HG03342 (cell line): ENCODE measurements around the gene RHOG.
"Not testable (repeated sequence)": the region's sequence is repeated elsewhere in the genome, so short reads cannot be mapped to it uniquely, and the experiment has no call there.

ENCODE experiments used
- ATAC-seq: cut with Tn5 transposase; IDR thresholded peaks from one replicate; pipeline ENCODE4 v1.9.1; 2021; ENCODE audit warnings: mild to moderate bottlenecking, moderate library complexity; ENCODE audit not compliant: unreplicated experiment

The RHOG gene

DNA sequence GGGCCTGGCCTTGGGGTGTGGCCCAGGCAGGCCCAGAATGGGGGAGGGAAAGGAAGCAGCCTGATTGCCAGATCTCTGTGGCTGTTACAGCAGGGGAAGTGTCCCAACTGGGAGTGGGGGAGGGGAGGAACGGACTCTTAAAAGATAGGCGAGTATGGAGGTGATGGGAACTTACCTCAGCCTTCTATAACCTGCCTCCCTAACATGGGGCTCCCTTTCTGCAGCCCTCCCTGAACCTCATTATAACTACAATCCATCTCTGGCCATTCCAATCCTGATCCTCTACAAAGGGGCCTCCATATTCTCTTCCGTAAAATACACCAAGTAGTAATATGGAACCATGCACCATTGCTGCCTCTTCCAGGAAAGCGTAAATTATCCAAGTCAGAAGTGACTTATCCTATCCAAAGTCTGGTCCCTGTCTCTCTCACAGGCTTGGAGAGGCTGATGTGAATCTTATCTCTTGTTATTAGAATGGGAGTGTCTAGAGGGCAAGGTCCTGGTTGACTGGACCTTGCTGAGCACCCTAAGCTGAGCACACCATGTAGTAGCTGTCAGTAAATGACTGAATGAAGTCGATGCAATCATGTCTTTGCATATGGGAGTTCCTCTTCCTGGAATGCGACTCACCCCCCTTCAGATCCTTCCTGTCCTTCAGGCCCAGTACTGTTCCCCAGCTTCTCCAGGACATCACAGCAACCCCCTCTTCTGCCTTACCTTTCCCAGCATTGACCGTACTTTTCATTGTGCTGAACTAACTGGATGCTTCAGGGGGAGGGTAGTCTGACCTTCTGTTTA, 5.9 kb downstream of the RHOG start:
- no peak for ATAC-seq

GRCh38 chr11:3834349-3834663, 6.5 kb downstream of the RHOG start:
- no peak for ATAC-seq

DNA sequence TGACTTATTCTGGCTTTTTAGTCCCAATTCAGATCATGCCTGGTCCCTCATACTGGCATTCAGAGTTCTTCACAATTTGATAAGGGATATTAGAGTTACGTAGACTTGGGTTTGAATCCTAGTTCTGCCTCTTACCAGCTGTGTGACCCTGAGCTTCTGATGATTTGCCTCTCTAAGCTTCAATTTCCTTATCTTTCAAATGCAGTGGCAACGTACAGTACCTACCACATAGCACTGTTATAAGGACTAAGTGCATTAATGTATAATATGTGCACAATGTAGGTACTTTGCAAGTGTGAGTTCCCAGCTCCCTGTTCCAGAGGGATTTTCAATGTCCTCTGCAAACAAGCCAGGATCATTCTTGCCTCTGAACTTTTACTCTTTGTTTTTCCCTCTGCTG, 7.3 kb downstream of the RHOG start:
- no peak for ATAC-seq

GRCh38 chr11:3832816-3833215, 7.9 kb downstream of the RHOG start:
- ATAC-seq = no peak

DNA sequence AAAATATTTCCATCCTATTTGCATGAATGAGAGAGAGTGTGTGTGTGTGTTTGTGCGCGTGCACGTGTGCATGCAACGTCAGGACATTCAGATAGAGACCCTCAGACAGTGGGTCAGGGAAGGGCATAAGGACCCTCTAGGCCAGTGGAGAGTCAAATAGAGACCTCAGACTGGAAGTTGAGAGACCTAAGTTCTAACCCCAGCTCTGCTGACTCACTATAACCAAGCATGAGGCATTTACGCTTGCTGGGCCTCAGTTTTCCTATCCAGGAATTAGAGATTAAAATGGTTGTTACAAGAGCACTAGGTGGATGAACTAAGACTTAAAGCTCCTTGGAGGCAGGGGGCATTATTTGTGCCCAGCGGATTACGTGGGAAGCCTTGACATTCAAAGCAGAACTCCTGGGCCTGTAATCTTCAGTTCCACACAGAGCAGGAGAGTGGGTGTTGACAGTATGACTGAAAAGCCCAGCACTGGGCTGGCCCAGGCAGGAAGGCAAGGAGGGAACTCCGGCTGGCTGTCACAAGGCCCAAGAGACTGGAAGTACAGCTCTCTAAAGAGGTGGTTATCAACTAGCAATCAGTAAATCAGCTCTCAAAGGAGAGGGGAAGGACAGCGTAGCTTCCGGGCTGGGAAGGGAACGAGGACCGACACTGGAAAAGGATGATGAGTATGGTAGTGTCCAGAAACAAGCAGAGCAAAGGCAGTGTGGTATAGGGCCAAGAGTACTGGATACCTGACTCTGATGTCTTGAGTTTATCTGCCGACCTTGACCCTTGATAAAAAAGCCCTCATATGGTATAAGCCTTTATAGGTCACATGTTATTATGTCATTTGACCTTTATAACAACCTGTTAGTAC, 9.2 kb downstream of the RHOG start:
- no peak for ATAC-seq

GRCh38 chr11:3830730-3831129, 10.0 kb downstream of the RHOG start:
- no peak for ATAC-seq

- ATAC-seq = no peak
These were observed 10.7 kb downstream of the RHOG start for GRCh38 chr11:3830088-3830487.

- no peak for ATAC-seq
These were observed 13.1 kb downstream of the RHOG start for GRCh38 chr11:3827434-3828186.

- no peak for ATAC-seq
These were observed 14.0 kb downstream of the RHOG start for GRCh38 chr11:3826721-3827120.

- ATAC-seq = no peak
These were observed 15.1 kb downstream of the RHOG start for GRCh38 chr11:3825473-3826154.

DNA sequence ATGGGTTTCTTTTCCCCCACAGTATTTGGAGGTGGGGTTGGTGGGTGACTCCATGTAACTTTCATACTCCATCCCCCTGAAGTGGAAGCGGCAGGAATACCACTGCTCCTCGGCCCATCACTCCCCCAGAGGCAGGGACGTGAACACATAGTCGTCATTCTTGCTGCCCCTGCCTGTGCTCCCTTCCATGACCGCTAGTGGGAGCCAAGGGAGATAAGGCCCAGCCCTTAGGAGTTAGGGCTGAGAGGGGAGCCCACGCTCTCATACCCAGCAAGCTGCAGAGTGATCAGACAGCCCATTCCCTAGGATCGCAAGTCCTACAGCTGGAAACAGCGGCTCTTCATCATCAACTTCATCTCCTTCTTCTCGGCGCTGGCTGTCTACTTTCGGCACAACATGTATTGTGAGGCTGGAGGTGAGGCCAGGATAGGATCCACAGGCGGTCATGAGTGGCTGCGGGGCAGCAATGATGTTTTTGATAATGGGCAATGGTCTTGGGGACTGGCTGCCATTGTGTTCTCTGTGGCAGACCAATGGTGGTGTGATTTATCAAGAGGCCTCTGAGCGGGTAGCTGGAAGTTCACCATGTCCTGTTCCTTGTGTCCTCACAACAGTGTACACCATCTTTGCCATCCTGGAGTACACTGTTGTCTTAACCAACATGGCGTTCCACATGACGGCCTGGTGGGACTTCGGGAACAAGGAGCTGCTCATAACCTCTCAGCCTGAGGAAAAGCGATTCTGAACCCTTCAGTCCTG, 15.9 kb downstream of the RHOG start:
- peak; percentile 88 for ATAC-seq

DNA sequence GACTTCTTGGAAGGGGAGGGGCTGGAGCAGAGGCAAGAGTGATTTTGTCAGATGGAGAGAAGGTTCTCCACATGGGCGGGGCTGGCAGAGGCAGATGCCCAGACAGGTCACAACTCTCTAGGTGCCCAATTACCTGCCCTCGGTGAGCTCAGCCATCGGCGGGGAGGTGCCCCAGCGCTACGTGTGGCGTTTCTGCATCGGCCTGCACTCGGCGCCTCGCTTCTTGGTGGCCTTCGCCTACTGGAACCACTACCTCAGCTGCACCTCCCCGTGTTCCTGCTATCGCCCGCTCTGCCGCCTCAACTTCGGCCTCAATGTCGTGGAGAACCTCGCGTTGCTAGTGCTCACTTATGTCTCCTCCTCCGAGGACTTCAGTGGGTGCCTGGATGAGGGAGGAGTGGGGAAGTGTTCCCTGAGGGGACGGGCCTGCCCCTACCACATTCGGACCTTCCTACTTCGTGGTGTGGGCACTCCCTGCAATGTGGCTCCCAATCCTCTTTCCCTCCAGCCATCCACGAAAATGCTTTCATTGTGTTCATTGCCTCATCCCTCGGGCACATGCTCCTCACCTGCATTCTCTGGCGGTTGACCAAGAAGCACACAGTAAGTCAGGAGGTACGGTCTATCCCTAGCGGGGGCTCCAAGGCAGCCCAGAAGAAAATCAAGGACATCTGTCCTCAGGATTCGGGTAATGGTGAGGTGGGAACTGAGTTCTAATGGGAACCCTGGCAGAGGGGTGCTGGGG, 16.8 kb downstream of the RHOG start:
- ATAC-seq = no peak

DNA sequence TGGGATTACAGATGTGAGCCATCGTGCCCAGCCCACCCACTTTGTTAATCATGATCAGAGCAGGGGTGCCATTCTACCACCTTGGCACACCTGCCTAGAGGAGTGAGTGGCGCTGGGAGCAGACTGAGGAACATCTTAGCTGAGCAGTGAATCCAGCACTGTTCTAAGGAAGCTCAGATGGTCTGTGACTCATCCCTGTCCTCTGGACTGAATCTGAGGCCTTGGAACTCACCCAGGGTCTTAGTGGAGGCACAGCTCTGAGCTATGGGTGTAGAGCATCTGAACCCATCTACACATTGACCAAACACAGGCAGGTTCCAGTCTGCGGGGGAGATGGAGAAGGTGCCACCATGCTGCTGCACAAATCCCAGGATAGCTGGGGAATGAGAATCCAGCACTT, 17.5 kb downstream of the RHOG start:
- no peak for ATAC-seq

- ATAC-seq = no peak
These were observed 18.4 kb downstream of the RHOG start for GRCh38 chr11:3822312-3822711.

DNA sequence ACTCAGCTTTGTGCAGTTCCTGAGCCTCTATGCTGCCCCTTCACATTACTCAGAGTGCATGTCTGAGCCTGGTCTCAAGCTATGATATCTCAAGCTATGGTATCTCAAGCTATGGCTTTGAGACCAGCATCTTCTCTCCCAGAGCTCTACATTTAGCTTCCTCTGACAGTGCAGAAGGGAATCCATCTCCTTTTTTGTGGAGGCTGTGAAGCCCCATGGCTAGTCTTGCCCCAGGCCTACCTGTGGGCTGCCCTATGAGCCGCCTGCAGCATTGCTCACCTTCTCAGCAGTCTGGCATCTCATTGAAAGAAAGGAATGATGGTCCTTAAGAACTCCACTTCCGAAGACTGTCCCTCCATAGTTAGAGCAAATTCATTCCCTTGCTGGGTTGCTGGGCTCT, 19.8 kb downstream of the RHOG start:
- ATAC-seq = no peak

DNA sequence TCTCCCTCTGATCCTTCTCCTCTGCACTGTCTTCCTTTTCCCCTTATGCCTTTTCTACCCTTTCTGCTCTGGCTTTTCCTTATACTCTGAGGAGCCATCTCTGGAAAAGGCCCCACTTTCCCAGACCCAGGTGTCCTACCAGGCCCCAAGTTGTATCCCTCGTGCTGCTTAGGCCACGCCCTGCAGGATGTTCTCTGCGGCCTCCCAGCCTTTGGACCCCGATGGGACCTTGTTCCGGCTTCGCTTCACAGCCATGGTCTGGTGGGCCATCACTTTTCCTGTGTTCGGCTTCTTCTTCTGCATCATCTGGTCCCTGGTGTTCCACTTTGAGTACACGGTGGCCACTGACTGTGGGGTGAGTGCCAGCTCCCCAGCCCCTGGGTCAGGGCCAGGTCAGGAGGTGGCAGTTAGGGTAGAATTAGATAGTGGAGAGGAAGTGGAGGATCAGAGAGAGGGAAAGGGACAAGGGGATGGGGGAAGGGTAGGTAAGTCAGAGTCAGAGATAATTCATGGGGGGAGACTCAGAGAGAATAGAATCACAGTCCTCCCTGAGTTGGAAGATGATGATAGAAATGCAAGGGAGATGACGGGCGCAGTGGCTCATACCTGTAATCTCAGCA, 23.5 kb downstream of the RHOG start:
- ATAC-seq = no peak

DNA sequence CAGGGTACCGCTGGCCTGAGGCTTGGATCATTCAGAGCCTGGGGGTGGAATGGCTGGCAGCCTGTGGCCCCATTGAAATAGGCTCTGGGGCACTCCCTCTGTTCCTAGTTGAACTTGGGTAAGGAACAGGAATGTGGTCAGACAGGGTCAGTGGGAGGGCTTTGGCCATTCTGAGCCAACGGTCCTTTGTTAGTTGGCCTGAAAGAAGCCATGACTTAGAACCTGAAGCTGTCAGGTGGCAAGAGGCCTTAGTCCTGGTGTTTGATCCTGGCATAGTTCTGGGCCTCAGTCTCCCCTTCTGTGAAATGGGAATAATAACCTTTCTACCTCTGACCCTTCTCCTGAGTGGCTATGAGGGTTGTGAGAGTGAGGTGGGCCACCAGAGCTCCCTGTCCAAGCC, 24.1 kb downstream of the RHOG start:
- no peak for ATAC-seq

DNA sequence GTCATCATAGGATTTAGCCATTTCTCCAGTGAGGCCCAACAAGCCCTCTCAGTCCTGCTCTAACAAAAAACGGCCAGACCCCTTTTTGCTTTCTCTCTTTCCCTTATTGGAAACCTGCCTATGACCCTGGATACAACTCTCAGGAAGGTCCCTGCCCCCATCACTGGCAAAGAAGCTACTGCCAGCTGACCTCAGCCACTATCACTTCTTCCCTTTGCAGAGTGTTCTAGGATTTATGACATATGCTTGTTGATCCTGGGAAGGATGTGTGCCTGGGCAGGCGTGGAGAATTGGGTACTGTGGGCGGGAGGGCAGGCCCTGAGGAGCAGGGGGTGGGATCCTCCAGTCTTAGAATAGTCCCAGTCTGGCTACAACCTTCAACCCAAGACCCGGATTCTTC, 24.9 kb downstream of the RHOG start:
- no peak for ATAC-seq

DNA sequence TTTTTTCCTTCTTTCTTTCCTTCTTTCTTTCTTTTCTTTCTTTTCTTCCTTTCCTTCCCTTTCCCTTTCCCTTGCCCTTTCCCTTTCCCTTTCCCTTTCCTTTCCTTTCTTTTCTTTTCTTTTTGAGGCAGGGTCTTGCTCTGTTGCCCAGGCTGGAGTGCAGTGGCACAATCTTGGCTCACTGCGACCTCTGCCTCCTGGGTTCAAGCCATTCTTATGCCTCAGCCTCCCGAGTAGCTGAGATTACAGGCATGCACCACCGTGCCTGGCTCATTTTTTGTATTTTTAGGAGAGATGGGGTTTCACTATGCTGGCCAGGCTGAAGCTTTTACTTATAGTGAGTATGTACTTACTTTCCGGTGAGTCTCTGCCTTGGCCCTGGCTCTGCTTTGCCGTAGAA, 25.9 kb downstream of the RHOG start:
- not testable (repeated sequence) for ATAC-seq
